Bone marrow (tissue), 2 donors: Measurements from ENCODE around the gene JAZF1.
"Not testable (repeated sequence)": the region's sequence is repeated elsewhere in the genome, so short reads cannot be mapped to it uniquely, and the experiment has no call there.

Experiments used
- DNase-seq, 2 donors: peaks; one replicate each; lab custom pipeline; 2025; lab: John Stamatoyannopoulos, UW

The JAZF1 gene

GRCh38 chr7:27872356-27873275 is 308.0 kb downstream of the JAZF1 start:
- no peak for DNase-seq

- DNase-seq: no peak
Observed at GRCh38 chr7:27871866-27872265, 308.7 kb downstream of the JAZF1 start.

- no peak for DNase-seq
Observed at GRCh38 chr7:27871086-27871485, 309.5 kb downstream of the JAZF1 start.

GRCh38 chr7:27870595-27870994 is 310.0 kb downstream of the JAZF1 start:
- no peak for DNase-seq

GRCh38 chr7:27869056-27869455 is 311.5 kb downstream of the JAZF1 start:
- no peak for DNase-seq

GRCh38 chr7:27868131-27868550 is 312.5 kb downstream of the JAZF1 start:
- DNase-seq: no peak

GRCh38 chr7:27866828-27867672 is 313.5 kb downstream of the JAZF1 start:
- no peak for DNase-seq

- DNase-seq: no peak
Observed at GRCh38 chr7:27866256-27866655, 314.3 kb downstream of the JAZF1 start.

- DNase-seq: no peak
Observed at GRCh38 chr7:27863880-27864279, 316.7 kb downstream of the JAZF1 start.

GRCh38 chr7:27861747-27862146 is 318.8 kb downstream of the JAZF1 start:
- no peak for DNase-seq

- no peak for DNase-seq
Observed at GRCh38 chr7:27860800-27861199, 319.8 kb downstream of the JAZF1 start.

- DNase-seq: not testable (repeated sequence)
Observed at GRCh38 chr7:27856703-27857485, 323.7 kb downstream of the JAZF1 start.

GRCh38 chr7:27850531-27850930 is 330.1 kb downstream of the JAZF1 start:
- DNase-seq: no peak

- no peak for DNase-seq
Observed at GRCh38 chr7:27846388-27846787, 334.2 kb downstream of the JAZF1 start.

- no peak for DNase-seq
Observed at GRCh38 chr7:27843584-27844305, 336.9 kb downstream of the JAZF1 start.

GRCh38 chr7:27842851-27843250 is 337.7 kb downstream of the JAZF1 start:
- DNase-seq: no peak

- no peak for DNase-seq
Observed at GRCh38 chr7:27842094-27842692, 338.4 kb downstream of the JAZF1 start.

GRCh38 chr7:27840760-27841364 is 339.7 kb downstream of the JAZF1 start:
- DNase-seq: no peak

GRCh38 chr7:27840313-27840712 is 340.3 kb downstream of the JAZF1 start:
- DNase-seq: no peak

- DNase-seq: no peak
Observed at GRCh38 chr7:27839099-27839498, 341.5 kb downstream of the JAZF1 start.

- DNase-seq: no peak
Observed at GRCh38 chr7:27836536-27836935, 344.1 kb downstream of the JAZF1 start.
